Mucosa of descending colon (tissue), 3 donors: ENCODE data around the gene BPI. TPM values are rescaled to one million over a fixed set of nuclear protein-coding genes. Genes with fewer than 3 reads are reported as not detected.
"Not testable (repeated sequence)": the region's sequence is repeated elsewhere in the genome, so short reads cannot be mapped to it uniquely, and the experiment has no call there.

ENCODE experiments used
- ATAC-seq: fragments of 200-7000 bp; cut with Tn5 transposase; one replicate; pipeline ENCODE4 v1.9.1; 2020; ENCODE audit warnings: mild to moderate bottlenecking, moderate library complexity
- DNase-seq, 3 donors: peaks; one replicate each; pipeline ENCODE4 v3.0.0-alpha.2; 2020
- H3K36me3 ChIP-seq: fragments of 200-600 bp; one replicate; pipeline ENCODE4 v1.8.0; 2021; ENCODE audit warnings: low read depth, mild to moderate bottlenecking
- H3K4me1 ChIP-seq: fragments of 200-600 bp; one replicate; pipeline ENCODE4 v1.8.0; 2021; ENCODE audit warnings: low read depth, mild to moderate bottlenecking
- H3K4me3 ChIP-seq: fragments of 200-600 bp; one replicate; pipeline ENCODE4 v1.8.0; 2021; ENCODE audit warnings: mild to moderate bottlenecking
- H3K9me3 ChIP-seq: fragments of 200-600 bp; one replicate; pipeline ENCODE4 v1.8.0; 2021; ENCODE audit warnings: mild to moderate bottlenecking
- intact Hi-C, 2 donors: fragments of 100-400 bp; cut with DNase I in 1 of 2; cut with micrococcal nuclease in 1 of 2; formaldehyde crosslinking; loops; one replicate each; pipeline versions ENCODE4 v1.11.0 to v1.11.1; 2022; cut with DNase I, micrococcal nuclease
- total RNA-seq, 3 donors: library from RNA; stranded (reverse); fragmentation: NEBNext Ultra II Directional in 2 of 3; extraction: Animal tissue kit (Norgen Biotek cat#: 25700) in 2 of 3; gene quantifications; one replicate each; pipeline versions ENCODE4 v1.2.1 to v1.2.4, GENCODE V29; 2021 to 2023
- TF ChIP-seq, protein P1 (sequence below): fragments of 200-600 bp; IDR thresholded peaks from one replicate; pipeline ENCODE4 v1.8.0; 2022; ENCODE audit warnings: antibody characterized with exemption, mild to moderate bottlenecking
- donor health status: DM: no; HTN: no; CAD: no; lungs with moderate emphysema.
- donor health status: DM: no; HTN: no; CAD: no.
- donor health status: DM: no; HTN: yes; CAD: no.

The BPI gene
- total RNA-seq, 3 donors from 2014 or later, result 0.19 TPM; not detected in 2

DNA sequence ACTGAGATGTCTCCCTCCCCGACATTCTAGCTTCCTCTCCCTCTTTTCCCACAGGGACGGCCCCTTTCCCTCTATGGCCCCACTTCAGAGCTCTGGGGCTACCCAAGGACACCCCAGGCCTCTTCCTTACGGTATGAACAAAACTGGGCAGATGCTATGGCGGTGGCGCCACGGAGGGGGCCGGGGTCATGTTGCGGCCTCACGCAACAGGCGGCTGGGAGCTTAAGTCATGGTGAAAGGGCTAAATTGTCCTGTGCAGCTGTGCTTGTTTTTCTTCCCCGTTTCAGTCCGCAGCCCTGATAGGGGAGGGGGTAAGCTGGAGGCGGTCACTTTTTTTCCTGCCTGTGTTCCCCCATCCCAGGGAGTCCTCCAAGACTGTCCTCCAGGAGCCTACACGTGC, 25.8 kb upstream of the BPI start:
- no peaks in the 10 kb centered on the region for H3K36me3 ChIP-seq
- intact Hi-C loops, result no loop called here
- H3K4me1 ChIP-seq, result no peaks in the 10 kb centered on the region
- DNase-seq, result no peak
- TF ChIP-seq, protein P1, sequence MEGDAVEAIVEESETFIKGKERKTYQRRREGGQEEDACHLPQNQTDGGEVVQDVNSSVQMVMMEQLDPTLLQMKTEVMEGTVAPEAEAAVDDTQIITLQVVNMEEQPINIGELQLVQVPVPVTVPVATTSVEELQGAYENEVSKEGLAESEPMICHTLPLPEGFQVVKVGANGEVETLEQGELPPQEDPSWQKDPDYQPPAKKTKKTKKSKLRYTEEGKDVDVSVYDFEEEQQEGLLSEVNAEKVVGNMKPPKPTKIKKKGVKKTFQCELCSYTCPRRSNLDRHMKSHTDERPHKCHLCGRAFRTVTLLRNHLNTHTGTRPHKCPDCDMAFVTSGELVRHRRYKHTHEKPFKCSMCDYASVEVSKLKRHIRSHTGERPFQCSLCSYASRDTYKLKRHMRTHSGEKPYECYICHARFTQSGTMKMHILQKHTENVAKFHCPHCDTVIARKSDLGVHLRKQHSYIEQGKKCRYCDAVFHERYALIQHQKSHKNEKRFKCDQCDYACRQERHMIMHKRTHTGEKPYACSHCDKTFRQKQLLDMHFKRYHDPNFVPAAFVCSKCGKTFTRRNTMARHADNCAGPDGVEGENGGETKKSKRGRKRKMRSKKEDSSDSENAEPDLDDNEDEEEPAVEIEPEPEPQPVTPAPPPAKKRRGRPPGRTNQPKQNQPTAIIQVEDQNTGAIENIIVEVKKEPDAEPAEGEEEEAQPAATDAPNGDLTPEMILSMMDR, result no peak
- H3K4me3 ChIP-seq, result no peak overlapping the region
- ATAC-seq, result no peak
- no peaks in the 10 kb centered on the region for H3K9me3 ChIP-seq

DNA sequence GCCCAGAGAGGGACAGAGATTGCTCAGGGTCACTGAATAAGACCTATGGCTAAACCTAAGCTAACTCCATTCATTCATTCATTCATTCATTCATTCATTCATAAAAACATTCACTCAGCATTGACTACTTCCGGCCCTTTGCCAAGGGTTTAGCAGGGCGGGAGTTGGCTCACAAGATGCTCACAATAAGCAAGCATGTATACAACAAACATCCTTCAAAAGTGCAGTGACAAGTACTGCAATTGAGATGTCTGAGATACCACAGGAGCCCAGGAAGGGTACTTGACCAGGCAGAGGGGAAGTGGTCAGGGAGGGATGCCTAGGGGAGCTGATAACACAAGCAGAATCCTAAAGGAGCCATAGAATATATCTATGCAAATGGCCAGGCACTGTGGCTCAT, 25.2 kb upstream of the BPI start:
- Histone ChIP-seq H3K9me3 (no peaks in the 10 kb centered on the region), H3K4me3 (no peak overlapping the region), H3K4me1 (no peaks in the 10 kb centered on the region), H3K36me3 (no peaks in the 10 kb centered on the region)
- ATAC-seq (no peak), DNase-seq (no peak)
- TF ChIP-seq, protein P1, result no peak
- intact Hi-C loops, result no loop called here

DNA sequence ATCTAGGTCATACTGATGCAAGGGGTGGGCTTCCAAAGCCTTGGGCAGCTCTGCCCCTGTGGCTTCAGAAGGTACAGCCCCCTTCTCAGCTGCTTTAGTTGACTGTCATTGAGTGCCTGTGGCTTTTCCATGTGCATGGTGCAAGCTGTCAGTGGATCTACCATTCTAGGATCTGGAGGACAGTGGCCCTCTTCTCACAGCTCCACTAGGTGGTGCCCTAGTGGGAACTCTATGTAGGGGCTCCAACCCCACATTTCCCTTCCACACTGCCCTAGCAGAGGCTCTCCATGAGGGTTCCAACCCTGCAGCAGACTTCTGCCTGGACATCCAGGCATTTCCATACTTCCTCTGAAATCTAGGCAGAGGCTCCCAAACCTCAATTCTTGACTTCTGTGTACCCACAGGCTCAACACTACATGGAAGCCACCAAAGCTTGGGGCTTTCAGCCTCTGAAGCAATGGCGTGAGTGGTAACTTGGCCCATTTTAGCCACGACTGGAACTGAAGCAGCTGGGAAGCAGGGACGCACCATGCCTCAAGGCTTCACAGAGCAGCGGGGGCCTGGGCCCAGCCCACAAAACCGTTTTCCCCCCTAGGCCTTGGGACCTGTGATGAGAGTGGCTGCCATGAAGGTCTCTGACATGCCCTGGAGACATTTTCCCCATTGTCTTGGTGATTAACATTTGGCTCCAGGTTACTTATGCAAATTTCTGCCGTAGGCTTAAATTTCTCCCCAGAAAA, 22.6 kb upstream of the BPI start:
- intact Hi-C loops, H3K4me3 ChIP-seq, H3K36me3 ChIP-seq, DNase-seq, H3K4me1 ChIP-seq, H3K9me3 ChIP-seq, ATAC-seq: not testable (repeated sequence)

DNA sequence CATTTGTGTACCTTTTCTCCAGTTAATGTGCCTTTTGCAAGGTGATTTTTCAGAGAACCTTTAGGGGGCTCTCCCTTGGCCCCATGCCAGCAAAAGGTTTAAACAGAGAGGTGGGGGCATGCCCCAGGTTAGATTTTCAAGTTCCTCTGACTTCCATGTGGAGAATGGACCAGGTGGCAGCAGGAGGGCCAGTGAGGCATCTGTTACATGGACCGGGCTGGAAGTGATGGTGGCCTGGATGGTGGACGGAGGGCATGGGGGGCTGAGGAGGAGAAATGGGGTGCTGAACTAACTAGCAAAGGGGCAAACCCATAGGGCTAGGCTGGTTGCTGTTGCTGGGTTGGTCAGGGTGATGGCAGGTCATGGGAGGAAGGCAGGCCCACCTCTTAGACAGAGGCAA, 20.7 kb upstream of the BPI start:
- intact Hi-C loops, result no loop called here
- Histone ChIP-seq H3K36me3 (no peaks in the 10 kb centered on the region), H3K9me3 (no peaks in the 10 kb centered on the region), H3K4me3 (no peak overlapping the region), H3K4me1 (no peaks in the 10 kb centered on the region)
- DNase-seq (no peak), ATAC-seq (no peak)
- TF ChIP-seq, protein P1, result no peak

DNA sequence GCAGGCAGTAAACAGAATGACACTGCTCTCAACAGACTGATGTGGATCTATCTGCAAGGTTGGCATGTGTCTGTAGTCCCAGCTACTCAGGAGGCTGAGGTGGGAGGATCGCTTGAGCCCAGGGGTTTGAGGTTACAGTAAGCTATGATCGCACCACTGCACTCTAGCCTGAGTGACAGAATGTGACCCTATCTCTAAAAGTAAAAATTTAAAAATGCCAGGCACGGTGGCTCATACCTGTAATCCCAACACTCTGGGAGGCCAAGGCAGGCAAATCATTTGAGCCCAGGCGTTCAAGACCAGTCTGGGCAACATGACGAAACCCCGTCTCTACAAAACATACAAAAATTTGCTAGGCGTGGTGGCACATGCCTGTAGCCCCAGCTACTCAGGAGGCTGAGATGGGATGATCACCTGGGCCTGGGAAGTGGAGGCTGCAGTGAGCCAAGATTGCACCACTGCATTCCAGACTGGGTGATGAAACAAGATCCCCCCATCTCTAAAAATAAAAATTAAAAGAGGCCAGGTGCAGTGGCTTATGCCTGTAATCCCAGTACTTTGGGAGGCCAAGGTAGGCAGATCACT, 19.8 kb upstream of the BPI start:
- ATAC-seq, intact Hi-C loops, H3K4me1 ChIP-seq, H3K4me3 ChIP-seq, H3K36me3 ChIP-seq, DNase-seq, H3K9me3 ChIP-seq: not testable (repeated sequence)

DNA sequence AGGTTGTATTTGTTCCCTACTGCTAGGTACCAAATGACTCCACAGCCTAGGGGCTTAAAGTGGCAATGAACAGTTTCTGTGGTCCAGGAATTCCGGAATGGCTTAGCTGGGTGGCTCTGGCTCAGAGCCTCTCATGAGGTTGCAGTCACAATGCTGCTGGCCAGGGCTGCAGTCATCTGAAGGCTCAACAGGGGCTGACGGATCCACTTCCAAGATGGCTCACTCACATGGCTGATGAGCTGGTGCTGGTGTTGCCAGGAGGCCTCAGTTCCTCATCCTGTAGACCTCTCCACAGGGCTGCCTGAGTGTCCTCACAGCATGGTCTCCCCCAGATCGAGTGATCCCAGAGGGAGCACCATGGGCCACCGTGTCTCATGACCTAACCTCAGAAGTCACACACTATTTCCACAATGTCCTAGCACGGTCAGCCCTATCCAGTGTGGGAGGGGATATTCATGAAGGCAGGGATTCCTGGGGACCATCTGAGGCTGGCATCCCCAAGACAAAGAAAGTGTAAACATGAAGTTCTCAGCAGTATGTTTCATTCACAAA, 19.0 kb upstream of the BPI start:
- TF ChIP-seq, protein P1, result no peak
- Histone ChIP-seq H3K4me1 (no peaks in the 10 kb centered on the region), H3K4me3 (no peak overlapping the region), H3K36me3 (no peaks in the 10 kb centered on the region), H3K9me3 (no peaks in the 10 kb centered on the region)
- intact Hi-C loops, result no loop called here
- DNase-seq (no peak), ATAC-seq (no peak)
